C4-2B (cell line): Measurements from ENCODE around the gene TTC13.

Experiments
- CTCF ChIP-seq: fragments of 450-650 bp; conservative IDR thresholded peaks from 2 replicates; pipeline ENCODE4 v1.5.1; 2017; ENCODE audit warnings: mild to moderate bottlenecking
- ZFX ChIP-seq: fragments of 450-650 bp; IDR thresholded peaks from 2 replicates; pipeline ENCODE4 v1.6.1; 2017

- no peak for TF ChIP-seq CTCF
- no peak for TF ChIP-seq ZFX
Observed at GRCh38 chr1:230861489-230861888, 117.2 kb downstream of the TTC13 start.
